SKM-1 treated with dmso at 0.1 percent for 144 hours (cell line): ENCODE measurements around the gene PNMA8B.

Source experiments
- DNase-seq: peaks from one replicate; lab custom pipeline; 2025; ENCODE audit not compliant: unreplicated experiment; lab: John Stamatoyannopoulos, UW

Gene PNMA8B

GRCh38 chr19:46487802-46488445 is 7.7 kb downstream of the PNMA8B start:
- DNase-seq, result peak; percentile 13

DNA sequence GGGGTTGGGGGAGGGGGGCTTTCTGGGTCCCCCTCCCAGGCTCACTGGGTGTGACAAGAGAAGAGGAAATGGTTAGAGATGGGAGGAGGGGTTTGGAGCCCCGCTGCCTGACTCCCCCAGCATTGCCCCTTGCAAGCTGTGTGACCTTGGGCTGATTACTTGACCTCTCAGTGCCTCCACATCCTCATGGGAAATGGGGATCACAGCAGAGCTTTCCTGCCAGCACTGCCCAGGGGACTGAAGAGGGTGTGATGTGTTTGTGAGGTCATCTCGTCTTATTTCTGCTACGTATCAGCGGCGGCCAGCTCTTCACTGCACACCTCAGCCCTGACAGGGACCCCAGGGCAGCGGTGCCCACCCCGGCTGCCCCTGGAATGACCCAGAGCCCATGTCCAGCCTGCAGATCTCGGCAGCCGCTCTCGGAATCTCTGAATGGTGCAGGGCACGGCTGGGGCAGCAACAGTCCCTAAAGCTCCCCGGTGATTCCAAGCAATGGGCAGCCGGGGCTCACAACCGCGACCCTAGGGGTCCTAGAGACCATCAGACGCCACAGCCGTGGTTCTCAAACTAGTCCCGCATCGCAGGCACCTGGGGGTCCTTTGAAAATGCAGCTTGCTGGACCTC is 8.4 kb downstream of the PNMA8B start:
- no peak for DNase-seq

DNA sequence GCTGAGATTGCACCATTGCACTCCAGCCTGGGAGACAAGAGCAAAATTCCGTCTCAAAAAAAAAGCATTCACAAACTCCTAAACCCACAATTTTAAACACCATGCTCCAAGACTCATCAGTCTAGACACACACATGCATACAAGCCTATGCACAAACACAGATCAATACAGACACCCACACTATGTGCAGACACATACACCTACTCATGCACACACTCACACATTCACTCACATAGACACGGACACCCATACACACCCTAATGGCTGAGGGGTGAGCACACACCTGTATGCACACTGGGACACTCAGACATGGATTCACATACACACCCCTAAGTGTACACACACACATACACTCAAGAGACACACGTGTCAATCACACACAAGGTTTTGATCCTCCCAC is 9.3 kb downstream of the PNMA8B start:
- no peak for DNase-seq

DNA sequence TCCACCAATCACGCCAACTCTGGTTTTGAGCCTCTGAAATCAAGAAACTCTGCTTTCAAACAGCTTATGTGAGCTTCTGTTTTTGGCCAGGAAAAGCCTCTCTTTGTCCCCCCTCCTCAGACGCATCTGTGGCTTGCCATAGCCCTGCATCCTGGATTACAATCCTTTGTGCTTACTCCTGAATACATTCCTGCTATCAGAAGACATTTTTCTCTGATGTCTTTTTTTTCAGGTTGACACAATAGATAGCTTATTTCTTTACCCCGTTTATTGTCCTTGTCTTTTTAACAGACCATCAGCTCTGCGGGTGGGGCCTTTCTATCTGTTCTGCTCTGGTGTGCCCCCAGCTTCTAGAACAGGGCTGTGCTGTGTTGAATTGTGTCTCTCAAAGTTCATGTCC is 11.0 kb downstream of the PNMA8B start:
- no peak for DNase-seq

- DNase-seq, result no peak
Observed at GRCh38 chr19:46482631-46483030, 13.0 kb downstream of the PNMA8B start.

DNA sequence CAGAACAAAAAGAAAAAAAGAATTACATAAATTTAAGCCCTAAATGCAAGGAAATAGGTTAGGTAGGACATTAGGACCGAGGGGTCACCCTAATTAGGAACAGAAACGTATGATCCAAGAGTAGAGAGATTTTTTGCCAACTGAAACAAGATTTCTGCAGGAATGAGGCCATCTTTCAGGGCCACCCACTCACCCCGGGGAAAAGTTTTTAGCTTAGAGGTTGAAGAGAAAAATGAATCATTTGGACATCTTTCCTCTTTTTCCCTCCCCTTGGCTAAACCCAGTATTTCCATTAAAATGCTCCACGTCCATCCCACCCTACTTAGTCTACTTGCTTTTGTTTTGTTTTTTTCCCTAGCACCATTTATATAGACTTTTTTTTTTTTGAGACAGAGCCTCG is 13.7 kb downstream of the PNMA8B start:
- no peak for DNase-seq

GRCh38 chr19:46481223-46481848 is 14.3 kb downstream of the PNMA8B start:
- no peak for DNase-seq

DNA sequence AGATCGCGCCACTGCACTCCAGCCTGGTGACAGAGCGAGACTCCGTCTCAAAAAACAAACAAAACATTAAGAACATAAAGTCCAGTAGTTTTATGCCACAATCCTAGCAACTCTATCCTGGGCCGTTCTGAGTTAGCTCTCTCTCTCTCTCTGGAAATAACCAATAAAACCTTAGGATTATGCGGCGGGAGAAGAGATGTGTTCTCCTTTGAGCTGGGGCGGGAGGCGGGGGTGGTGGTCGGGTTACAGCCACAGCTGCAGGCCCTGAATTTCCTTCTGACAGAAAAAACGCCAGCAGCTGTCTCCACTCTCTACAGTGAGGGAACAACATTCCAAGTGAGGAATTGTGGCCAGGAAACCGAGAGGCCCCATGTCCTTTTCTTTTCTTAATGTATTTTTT is 15.3 kb downstream of the PNMA8B start:
- no peak for DNase-seq

DNA sequence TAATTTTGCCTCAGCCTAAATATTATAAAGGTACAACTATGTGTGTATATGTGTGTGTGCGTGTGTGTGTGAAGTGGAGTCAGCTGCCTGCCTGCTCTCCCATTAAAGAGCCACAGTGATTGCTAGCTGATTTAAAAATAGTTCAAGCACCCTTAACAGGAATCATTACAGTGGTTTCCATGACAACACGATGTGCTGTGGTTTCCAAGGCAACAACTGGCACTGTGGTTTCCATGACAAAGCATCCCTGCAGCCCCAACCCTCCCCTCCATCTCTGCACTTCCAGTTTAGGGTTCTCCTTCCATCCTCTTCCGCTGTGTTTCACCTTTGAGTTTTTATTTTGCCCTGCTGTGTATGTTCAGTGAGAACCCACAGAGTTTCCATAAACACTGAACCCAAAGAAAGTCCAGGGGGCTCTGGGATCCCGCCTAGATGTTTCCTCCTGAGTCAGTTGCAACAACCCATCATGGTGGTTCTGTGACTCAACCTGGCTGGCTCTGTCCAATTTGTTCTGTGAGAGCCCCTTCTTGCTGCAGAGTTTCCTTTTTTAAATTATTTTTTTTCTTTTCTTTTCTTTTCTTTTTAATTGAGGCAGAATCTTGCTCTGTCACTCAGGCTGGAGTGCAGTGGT is 17.2 kb downstream of the PNMA8B start:
- DNase-seq, result no peak

- no peak for DNase-seq
Observed at GRCh38 chr19:46475986-46476385, 19.7 kb downstream of the PNMA8B start.

GRCh38 chr19:46474211-46474610 is 21.5 kb downstream of the PNMA8B start:
- no peak for DNase-seq

DNA sequence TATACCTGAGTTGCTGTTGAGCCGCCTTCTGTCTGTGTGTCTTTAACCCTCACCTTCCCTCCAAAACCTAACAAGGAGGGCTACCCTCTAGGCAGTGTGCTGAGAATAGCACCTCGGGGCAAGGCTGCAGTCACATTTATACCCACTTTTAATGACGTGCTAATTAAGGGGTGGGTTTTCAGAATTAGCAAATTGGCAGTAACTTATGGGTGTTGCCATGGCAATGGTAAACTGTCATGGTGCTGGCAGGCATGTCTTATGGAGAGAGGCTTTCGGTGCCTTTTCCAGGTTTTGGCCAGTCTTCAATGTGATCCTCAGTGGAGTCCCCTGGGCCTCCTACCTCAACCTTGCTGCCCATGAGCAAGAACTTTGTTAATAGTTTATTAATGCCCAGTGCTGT is 23.1 kb downstream of the PNMA8B start:
- no peak for DNase-seq

DNA sequence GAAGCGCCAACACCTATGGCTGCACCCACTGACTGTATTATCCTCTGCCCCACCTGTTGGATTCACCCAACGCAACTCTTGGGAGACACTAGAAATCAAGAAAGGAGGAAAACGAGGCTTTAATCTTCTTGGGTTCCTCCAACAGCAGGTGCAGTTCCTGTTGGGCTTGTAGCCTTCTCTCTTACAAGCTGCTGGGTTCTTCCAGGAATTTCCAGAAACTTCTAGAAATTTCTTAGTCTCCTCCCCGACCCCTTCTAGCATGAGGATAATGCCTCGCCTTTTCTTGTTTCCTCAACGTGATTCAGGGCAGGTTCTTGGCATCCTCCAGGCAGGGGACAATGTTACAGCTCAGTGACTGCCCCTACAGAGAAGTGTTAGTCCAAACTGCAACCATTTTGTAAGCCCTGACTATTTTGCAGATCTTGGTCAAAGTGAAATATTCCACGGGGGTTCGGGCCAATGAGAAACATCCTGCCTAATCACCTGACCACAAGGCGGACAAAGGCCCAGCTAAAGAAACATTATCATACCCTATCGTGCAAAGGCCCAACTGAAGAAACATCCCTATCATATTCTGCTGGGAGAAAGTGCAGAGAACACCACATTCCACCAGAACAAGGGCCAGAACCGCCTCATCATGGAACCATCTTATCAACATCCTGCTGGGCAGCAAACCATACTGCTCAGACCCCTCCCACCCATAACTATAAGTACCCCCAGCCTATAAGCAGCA is 23.7 kb downstream of the PNMA8B start:
- DNase-seq, result no peak

DNA sequence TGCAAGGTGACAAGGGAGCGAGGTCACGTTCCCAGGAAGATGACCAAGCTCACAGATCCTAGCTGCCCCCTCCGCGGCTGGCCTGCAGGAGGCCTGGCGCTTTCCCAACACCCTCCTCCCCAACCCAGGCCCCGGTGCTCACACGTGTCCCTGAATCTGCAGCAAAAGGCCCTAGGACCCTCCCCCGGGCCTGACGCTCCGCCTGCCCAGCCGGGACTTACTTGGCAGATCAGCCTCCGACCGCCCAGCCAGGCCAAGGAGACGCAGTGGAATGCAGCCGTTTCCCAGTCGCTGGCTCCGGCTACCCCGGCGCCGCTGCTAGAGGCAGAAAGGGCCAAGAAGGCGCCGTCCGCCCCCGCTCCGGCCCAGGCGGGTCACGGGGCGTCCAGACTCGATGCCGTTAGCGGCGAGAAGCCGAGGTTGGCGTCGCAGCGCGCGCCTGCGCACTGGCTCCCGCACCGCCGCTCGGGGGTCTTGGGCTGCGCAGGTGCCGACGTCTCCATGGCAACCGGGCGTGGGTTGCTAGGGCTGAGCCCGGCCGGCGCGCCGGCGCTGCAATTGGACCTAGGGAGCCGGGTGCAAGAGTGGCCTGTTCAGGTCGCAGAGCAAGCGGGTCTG is 24.4 kb downstream of the PNMA8B start, which contains the start of gene PNMA8A:
Gene PNMA8A, minus strand, starts transcription at position 448 of the 618 bp plus-strand sequence. CDS start 528 bp downstream, outside the sequence.
- no peak for DNase-seq

DNA sequence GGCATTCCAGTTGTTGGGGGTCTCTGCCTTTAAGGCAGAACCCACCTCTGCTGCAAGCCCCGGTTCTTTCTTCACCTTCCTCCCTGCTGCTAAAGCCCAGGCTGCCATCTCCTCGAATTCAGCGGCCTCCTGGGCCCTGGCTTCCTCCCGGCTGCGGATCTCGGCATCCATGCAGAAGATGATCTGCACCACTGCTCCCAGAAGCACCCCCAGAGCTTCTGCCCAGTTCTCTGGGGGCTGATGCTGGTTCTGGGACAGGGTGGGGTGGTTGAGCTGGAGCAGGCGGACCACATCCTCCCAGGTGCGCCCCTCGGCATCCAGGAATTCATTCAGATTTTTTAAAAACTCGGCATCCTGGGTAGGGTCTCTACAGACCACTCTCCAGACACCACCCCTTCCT is 25.3 kb downstream of the PNMA8B start:
- no peak for DNase-seq

GRCh38 chr19:46469541-46470185 is 26.0 kb downstream of the PNMA8B start:
- no peak for DNase-seq

DNA sequence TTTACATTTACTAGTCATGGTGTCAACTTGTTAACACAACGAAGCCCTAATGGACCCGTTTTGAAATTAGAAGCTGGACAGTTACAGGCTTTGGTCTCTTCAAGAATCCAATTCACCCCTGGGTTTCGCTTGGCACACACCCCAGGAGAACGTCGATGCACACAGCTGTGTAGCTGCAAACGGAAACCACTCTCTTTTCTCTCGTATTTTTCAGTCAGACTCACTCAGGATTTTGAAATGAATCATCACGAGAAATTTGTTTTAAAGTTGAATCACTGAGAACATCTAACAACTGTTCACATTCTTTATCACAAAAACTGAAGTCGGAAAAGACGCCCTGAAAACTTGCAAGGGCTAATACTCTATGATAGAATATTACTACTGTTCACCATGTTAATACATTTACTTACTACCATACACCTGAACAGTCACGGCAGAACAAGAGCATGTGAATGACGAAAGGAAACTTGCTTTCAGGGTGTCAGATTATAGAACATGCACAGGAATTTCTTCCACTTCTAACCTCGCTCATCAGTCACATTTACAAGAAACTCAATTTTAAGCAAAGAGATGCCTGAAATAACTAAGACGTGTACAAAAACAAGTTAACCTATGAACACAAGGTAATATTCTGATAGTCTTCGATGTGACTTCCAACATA is 29.0 kb downstream of the PNMA8B start:
- DNase-seq, result no peak

DNA sequence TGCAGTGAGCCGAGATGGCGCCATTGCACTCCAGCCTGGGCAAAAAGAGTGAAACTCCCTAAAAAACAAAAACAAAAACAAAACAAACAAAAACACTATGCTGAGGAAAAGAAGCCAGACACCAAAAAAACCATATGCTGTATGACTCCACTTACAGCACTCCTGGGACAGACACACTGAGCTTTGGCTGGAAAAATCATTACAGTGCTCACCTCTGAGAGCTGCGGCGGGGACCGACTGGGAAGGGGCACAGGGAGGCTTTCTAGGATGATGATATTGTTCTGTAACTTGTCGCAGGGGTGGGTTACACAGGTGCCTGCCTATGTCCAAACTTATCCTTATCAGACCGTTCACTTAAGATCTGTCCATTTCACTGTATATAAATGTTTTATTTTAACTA is 32.2 kb downstream of the PNMA8B start:
- DNase-seq, result no peak

GRCh38 chr19:46461537-46461936 is 34.1 kb downstream of the PNMA8B start:
- DNase-seq, result no peak

GRCh38 chr19:46460981-46461380 is 34.7 kb downstream of the PNMA8B start:
- DNase-seq, result no peak
